ENCODE results near the gene FNIP1.

DNA sequence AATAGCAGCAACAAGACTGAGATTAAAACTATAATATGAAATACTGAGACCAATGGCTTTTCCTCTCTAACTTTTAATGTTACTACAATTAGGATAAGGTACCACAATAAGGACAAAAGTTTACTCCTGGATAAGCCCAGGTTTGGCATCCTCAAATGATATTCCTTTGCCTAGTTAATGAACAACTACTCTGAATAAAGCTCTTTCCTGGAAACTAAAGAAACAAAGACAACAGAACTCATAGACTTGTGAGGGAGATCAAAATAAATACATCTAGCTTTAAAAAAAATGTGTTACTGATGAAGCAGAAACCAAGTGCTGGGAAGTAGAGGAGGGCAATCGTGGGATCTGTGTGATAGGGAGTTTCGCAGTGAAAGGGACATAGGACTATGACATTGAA lies 142.5 kb downstream of the FNIP1 start:
- TF ChIP-seq POLR2AphosphoS5 (IDR thresholded peaks at IDR 0.05; ENCODE audit: borderline replicate concordance, low read depth, low read length), result no peak
- no peak for TF ChIP-seq EZH2 (IDR thresholded peaks at IDR 0.05)
- no peak for TF ChIP-seq FOXP2 (optimal IDR thresholded peaks at IDR 0.05; ENCODE audit: control extremely low read depth, extremely low read length, insufficient read depth)
